DMS114 treated with DMSO at 0.1 percent for 48 hours (cell line): ENCODE data around the gene GLO1.

Experiments used
- DNase-seq: peaks from one replicate; lab custom pipeline; 2025; ENCODE audit not compliant: unreplicated experiment; lab: John Stamatoyannopoulos, UW

GLO1 gene

GRCh38 chr6:38702558-38703397 lies at the start of gene GLO1:
GLO1 (minus strand) TSS chr6:38703145; CDS start chr6:38703054, 91 bp downstream.
- DNase-seq, result peak; percentile 98

- DNase-seq, result no peak
These were observed 48.1 kb upstream of the GLO1 start for GRCh38 chr6:38750968-38751615.

GRCh38 chr6:38749473-38749872 lies 46.5 kb upstream of the GLO1 start:
- DNase-seq, result no peak

- DNase-seq, result peak; percentile 32
These were observed 36.6 kb upstream of the GLO1 start for GRCh38 chr6:38739532-38739931.

GRCh38 chr6:38738261-38738660 lies 35.3 kb upstream of the GLO1 start:
- no peak for DNase-seq

GRCh38 chr6:38736951-38737350 lies 34.0 kb upstream of the GLO1 start:
- DNase-seq, result no peak

GRCh38 chr6:38730140-38730862 lies 27.4 kb upstream of the GLO1 start:
- no peak for DNase-seq

- no peak for DNase-seq
These were observed 25.3 kb upstream of the GLO1 start for GRCh38 chr6:38728203-38728602.

- no peak for DNase-seq
These were observed 22.7 kb upstream of the GLO1 start for GRCh38 chr6:38725414-38726183.

GRCh38 chr6:38724343-38724742 lies 21.4 kb upstream of the GLO1 start:
- DNase-seq, result no peak

GRCh38 chr6:38723783-38724182 lies 20.8 kb upstream of the GLO1 start:
- DNase-seq, result no peak

GRCh38 chr6:38722727-38723334 lies 19.9 kb upstream of the GLO1 start:
- no peak for DNase-seq

GRCh38 chr6:38722038-38722437 lies 19.1 kb upstream of the GLO1 start:
- no peak for DNase-seq

GRCh38 chr6:38720295-38720694 lies 17.4 kb upstream of the GLO1 start:
- no peak for DNase-seq

- DNase-seq, result no peak
These were observed 16.4 kb upstream of the GLO1 start for GRCh38 chr6:38719358-38719757.

- DNase-seq, result no peak
These were observed 13.9 kb upstream of the GLO1 start for GRCh38 chr6:38716825-38717224.

GRCh38 chr6:38715016-38715689 lies 12.2 kb upstream of the GLO1 start, which contains the start of gene DNAH8:
DNAH8 (plus strand) TSS chr6:38715311; CDS start chr6:38722810, 7,499 bp downstream.
- DNase-seq, result no peak

- no peak for DNase-seq
These were observed 11.5 kb upstream of the GLO1 start for GRCh38 chr6:38714239-38715015.

- DNase-seq, result no peak
These were observed 10.9 kb upstream of the GLO1 start for GRCh38 chr6:38713812-38714211.
